ENCODE data around the gene SLC26A4. TPM values are rescaled to one million over a fixed set of nuclear protein-coding genes. Genes with fewer than 3 reads are reported as not detected.

The SLC26A4 gene
- total RNA-seq, 2 donors from 2014 or later = 0.42 TPM; not detected in 1

GRCh38 chr7:107742678-107743566, 82.3 kb downstream of the SLC26A4 start:
- 4 to 17% methylated on average over 25 to 29 of the region's 29 CpGs for WGBS, 2 experiments (ENCODE audit: insufficient coverage in 1 of 2, insufficient read length in 1 of 2)
- H3K27ac Mint-ChIP-seq = peak overlapping the region; percentile 98
- DNase-seq = peak; percentile 91

GRCh38 chr7:107743567-107744344, 83.1 kb downstream of the SLC26A4 start, which contains the start of gene CBLL1:
TSS of gene CBLL1 (plus strand) at chr7:107744142. CDS start at chr7:107744164, 22 bp downstream.
- H3K27ac ChIP-seq (ENCODE audit: low read depth, low read length) = peak within 1 kb of the TSS; percentile 97
- H3K4me3 ChIP-seq (ENCODE audit: low read length) = peak within 1 kb of the TSS; percentile 93
- peak; percentile 97 for DNase-seq
- Mint-ChIP-seq H3K27ac (peak within 1 kb of the TSS; percentile 98), H3K36me3 (ENCODE audit: low read depth) (no peaks in the 10 kb centered on the region), H3K27me3 (ENCODE audit: insufficient read depth) (peaks cover 15% of the 10 kb centered on the region), H3K4me3 (peak within 1 kb of the TSS; percentile 95), H3K9me3 (no peaks in the 10 kb centered on the region), H3K4me1 (peaks cover 18% of the 10 kb centered on the region)
- TF ChIP-seq CTCF (conservative IDR thresholded peaks at IDR 0.05) = peak; percentile 67
- peaks cover 6% of the 10 kb centered on the region for H3K36me3 ChIP-seq (ENCODE audit: control insufficient read depth, insufficient read depth, low read length)
- no peaks in the 10 kb centered on the region for H3K4me1 ChIP-seq (ENCODE audit: control insufficient read depth, insufficient read depth, low read length)
- H3K9ac ChIP-seq (ENCODE audit: extremely low read depth, low read length, poor library complexity, severe bottlenecking) = peak within 1 kb of the TSS; percentile 79
- no peaks in the 10 kb centered on the region for H3K9me3 ChIP-seq (ENCODE audit: control insufficient read depth, low read length)
- 0% methylated on average over 12 to 56 of the region's 56 CpGs for WGBS, 2 experiments (ENCODE audit: insufficient coverage in 1 of 2, insufficient read length in 1 of 2)
- peaks cover 14% of the 10 kb centered on the region for H3K27me3 ChIP-seq (ENCODE audit: control insufficient read depth, insufficient read depth, low read length, poor library complexity, severe bottlenecking)

More at GRCh38 chr7:107742678-107743566, 82.3 kb downstream of the SLC26A4 start:
- peak overlapping the region; percentile 97 for H3K27ac ChIP-seq (ENCODE audit: low read depth, low read length)
- peak overlapping the region; percentile 93 for H3K4me3 ChIP-seq (ENCODE audit: low read length)
- TF ChIP-seq CTCF (conservative IDR thresholded peaks at IDR 0.05) = no peak
- Mint-ChIP-seq H3K9me3 (no peaks in the 10 kb centered on the region), H3K36me3 (ENCODE audit: low read depth) (no peaks in the 10 kb centered on the region), H3K4me1 (peaks cover 18% of the 10 kb centered on the region), H3K4me3 (peak overlapping the region; percentile 95), H3K27me3 (ENCODE audit: insufficient read depth) (peaks cover 20% of the 10 kb centered on the region)
- no peaks in the 10 kb centered on the region for H3K9me3 ChIP-seq (ENCODE audit: control insufficient read depth, low read length)
- no peaks in the 10 kb centered on the region for H3K4me1 ChIP-seq (ENCODE audit: control insufficient read depth, insufficient read depth, low read length)
- H3K36me3 ChIP-seq (ENCODE audit: control insufficient read depth, insufficient read depth, low read length) = no peaks in the 10 kb centered on the region
- peak overlapping the region; percentile 79 for H3K9ac ChIP-seq (ENCODE audit: extremely low read depth, low read length, poor library complexity, severe bottlenecking)
- H3K27me3 ChIP-seq (ENCODE audit: control insufficient read depth, insufficient read depth, low read length, poor library complexity, severe bottlenecking) = peaks cover 14% of the 10 kb centered on the region

GRCh38 chr7:107744345-107744750, 83.7 kb downstream of the SLC26A4 start:
- DNase-seq = no peak
- Mint-ChIP-seq H3K27ac (peak overlapping the region; percentile 98), H3K27me3 (ENCODE audit: insufficient read depth) (peaks cover 11% of the 10 kb centered on the region), H3K4me1 (peaks cover 18% of the 10 kb centered on the region), H3K36me3 (ENCODE audit: low read depth) (no peaks in the 10 kb centered on the region), H3K4me3 (peak overlapping the region; percentile 95), H3K9me3 (no peaks in the 10 kb centered on the region)
- H3K36me3 ChIP-seq (ENCODE audit: control insufficient read depth, insufficient read depth, low read length) = peaks cover 12% of the 10 kb centered on the region
- H3K9ac ChIP-seq (ENCODE audit: extremely low read depth, low read length, poor library complexity, severe bottlenecking) = peak overlapping the region; percentile 79
- no peaks in the 10 kb centered on the region for H3K9me3 ChIP-seq (ENCODE audit: control insufficient read depth, low read length)
- TF ChIP-seq CTCF (conservative IDR thresholded peaks at IDR 0.05) = no peak
- H3K4me1 ChIP-seq (ENCODE audit: control insufficient read depth, insufficient read depth, low read length) = no peaks in the 10 kb centered on the region
- H3K27me3 ChIP-seq (ENCODE audit: control insufficient read depth, insufficient read depth, low read length, poor library complexity, severe bottlenecking) = peaks cover 14% of the 10 kb centered on the region
- H3K4me3 ChIP-seq (ENCODE audit: low read length) = peak overlapping the region; percentile 93
- WGBS, 2 experiments (ENCODE audit: insufficient coverage in 1 of 2, insufficient read length in 1 of 2) = 0% methylated on average over 3 to 22 of the region's 22 CpGs
- peak overlapping the region; percentile 97 for H3K27ac ChIP-seq (ENCODE audit: low read depth, low read length)
